GM21737 (cell line): ENCODE measurements around the gene KCTD1.

Experiments
- ATAC-seq: cut with Tn5 transposase; IDR thresholded peaks from one replicate; pipeline ENCODE4 v1.9.1; 2021; ENCODE audit warnings: mild to moderate bottlenecking, moderate library complexity; ENCODE audit not compliant: unreplicated experiment

Gene KCTD1

DNA sequence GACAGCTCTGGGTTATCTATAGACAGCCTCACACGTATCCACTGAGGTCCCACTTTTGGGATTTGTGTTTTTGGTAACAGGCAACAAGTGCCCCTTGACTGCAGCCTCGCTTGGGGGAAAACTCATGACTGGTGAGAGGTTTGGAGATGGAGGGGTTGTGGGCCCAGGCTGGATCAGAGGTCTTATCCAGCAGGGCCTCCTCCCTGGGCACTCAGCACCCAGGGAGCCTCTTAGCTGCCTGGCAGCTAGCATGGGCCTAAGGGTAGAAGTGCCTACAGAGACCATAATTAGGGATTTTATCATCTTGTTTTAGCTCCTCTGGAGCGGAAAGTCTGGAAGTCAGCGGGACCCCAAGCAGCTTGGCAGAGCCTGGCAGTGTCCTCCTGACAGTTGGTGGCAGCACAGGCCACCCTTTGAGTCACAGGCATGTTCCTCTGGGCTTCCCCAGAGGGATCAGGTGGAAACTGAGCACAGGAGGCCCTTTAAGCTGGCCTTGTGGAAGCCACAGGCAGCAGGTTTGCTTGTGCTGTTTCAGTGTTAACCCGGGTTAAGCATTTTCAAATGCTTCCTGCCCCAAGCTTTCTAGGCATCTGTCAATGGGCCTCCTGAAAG is 143.1 kb downstream of the KCTD1 start:
- peak; percentile 90 for ATAC-seq
